C4-2B (cell line): ENCODE results near the gene RCAN1.

Experiments used
- ZFX ChIP-seq: fragments of 450-650 bp; IDR thresholded peaks from 2 replicates; pipeline ENCODE4 v1.6.1; 2017
- TF ChIP-seq, protein P1 (sequence below): fragments of 450-650 bp; conservative IDR thresholded peaks from 2 replicates; pipeline ENCODE4 v1.5.1; 2017; ENCODE audit warnings: mild to moderate bottlenecking

DNA sequence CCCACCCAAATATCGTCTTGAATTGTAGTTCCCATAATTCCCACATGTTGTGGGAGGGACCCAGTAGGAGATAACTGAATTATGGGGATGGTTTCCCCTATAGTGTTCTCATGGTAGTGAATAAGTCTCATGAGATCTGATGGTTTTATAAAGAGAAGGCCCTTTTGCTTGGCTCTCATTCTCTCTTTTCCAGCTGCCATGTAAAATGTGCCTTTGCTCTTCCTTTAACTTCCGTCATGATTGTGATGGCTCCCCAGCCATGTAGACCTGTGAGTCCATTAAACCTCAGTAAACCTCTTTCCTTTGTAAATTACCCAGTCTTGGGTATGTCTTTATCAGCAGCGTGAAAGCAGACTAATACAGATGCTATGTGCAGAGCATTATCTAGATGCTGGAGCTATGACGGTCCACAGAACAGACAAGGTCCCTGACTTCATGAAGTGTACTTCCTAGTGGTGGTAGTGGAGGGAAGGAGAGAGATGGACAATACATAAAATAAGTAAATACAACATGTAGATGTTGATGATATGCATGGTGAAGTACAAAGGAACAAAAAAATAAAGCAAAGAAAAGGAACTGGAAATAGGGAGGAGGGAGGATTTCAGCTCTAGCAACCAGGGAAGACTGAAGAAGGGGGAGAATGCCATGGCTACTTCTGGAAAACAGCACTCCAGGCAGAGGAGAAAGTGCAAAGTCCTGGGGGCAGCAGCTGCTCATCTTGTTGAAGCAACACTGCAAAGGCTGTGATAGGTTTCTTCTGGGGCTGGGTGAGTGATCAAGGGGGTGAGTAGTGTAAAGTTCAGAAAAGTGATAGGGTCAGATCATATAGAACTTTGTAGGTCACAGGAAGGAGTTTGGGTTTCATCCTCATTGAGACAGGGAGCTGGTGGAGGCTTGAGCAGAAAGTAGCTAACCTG lies 6.8 kb upstream of the RCAN1 start:
- TF ChIP-seq, protein P1, sequence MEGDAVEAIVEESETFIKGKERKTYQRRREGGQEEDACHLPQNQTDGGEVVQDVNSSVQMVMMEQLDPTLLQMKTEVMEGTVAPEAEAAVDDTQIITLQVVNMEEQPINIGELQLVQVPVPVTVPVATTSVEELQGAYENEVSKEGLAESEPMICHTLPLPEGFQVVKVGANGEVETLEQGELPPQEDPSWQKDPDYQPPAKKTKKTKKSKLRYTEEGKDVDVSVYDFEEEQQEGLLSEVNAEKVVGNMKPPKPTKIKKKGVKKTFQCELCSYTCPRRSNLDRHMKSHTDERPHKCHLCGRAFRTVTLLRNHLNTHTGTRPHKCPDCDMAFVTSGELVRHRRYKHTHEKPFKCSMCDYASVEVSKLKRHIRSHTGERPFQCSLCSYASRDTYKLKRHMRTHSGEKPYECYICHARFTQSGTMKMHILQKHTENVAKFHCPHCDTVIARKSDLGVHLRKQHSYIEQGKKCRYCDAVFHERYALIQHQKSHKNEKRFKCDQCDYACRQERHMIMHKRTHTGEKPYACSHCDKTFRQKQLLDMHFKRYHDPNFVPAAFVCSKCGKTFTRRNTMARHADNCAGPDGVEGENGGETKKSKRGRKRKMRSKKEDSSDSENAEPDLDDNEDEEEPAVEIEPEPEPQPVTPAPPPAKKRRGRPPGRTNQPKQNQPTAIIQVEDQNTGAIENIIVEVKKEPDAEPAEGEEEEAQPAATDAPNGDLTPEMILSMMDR: no peak
- no peak for TF ChIP-seq ZFX
